ENCODE results near the gene LRCH4.
"Not testable (repeated sequence)": the region's sequence is repeated elsewhere in the genome, so short reads cannot be mapped to it uniquely, and the experiment has no call there.

LRCH4 gene

GRCh38 chr7:100567031-100567730 lies 18.7 kb downstream of the LRCH4 start:
- DNase-seq: no peak

GRCh38 chr7:100566018-100566531 lies 19.9 kb downstream of the LRCH4 start:
- DNase-seq: no peak

- no peak for DNase-seq
These were observed 20.8 kb downstream of the LRCH4 start for GRCh38 chr7:100565133-100565571.

GRCh38 chr7:100564405-100564804 lies 21.5 kb downstream of the LRCH4 start:
- DNase-seq: not testable (repeated sequence)

- peak; percentile 95 for DNase-seq
These were observed 22.0 kb downstream of the LRCH4 start for GRCh38 chr7:100563809-100564400.

- no peak for DNase-seq
These were observed 22.8 kb downstream of the LRCH4 start for GRCh38 chr7:100563100-100563564.

GRCh38 chr7:100562195-100563099 lies 23.5 kb downstream of the LRCH4 start:
- DNase-seq: no peak

GRCh38 chr7:100561491-100562194 lies 24.3 kb downstream of the LRCH4 start:
- DNase-seq: no peak

GRCh38 chr7:100559127-100559526 lies 26.8 kb downstream of the LRCH4 start:
- DNase-seq: no peak

GRCh38 chr7:100556541-100556940 lies 29.4 kb downstream of the LRCH4 start:
- no peak for DNase-seq

GRCh38 chr7:100555701-100556100 lies 30.2 kb downstream of the LRCH4 start:
- DNase-seq: no peak

GRCh38 chr7:100553032-100553431 lies 32.9 kb downstream of the LRCH4 start:
- DNase-seq: no peak

GRCh38 chr7:100552532-100552931 lies 33.4 kb downstream of the LRCH4 start:
- no peak for DNase-seq

GRCh38 chr7:100548446-100548845 lies 37.5 kb downstream of the LRCH4 start:
- not testable (repeated sequence) for DNase-seq

GRCh38 chr7:100547872-100548271 lies 38.1 kb downstream of the LRCH4 start:
- no peak for DNase-seq

GRCh38 chr7:100546926-100547800 lies 38.8 kb downstream of the LRCH4 start:
- DNase-seq: no peak

- no peak for DNase-seq
These were observed 39.6 kb downstream of the LRCH4 start for GRCh38 chr7:100546129-100546925.

- DNase-seq: peak; percentile 86
These were observed 40.4 kb downstream of the LRCH4 start for GRCh38 chr7:100545360-100546128.

GRCh38 chr7:100544967-100545359 lies 41.0 kb downstream of the LRCH4 start:
- DNase-seq: no peak

- no peak for DNase-seq
These were observed 41.5 kb downstream of the LRCH4 start for GRCh38 chr7:100544386-100544785.
